HCT116 (cell line): ENCODE data around the gene TMEM131. TPM values are rescaled to one million over a fixed set of nuclear protein-coding genes. Genes with fewer than 3 reads are reported as not detected.

ENCODE experiments used
- ATAC-seq: fragments of 200-7000 bp; cut with Tn5 transposase; 2 replicates; pipeline ENCODE4 v1.9.1; 2020; ENCODE audit warnings: mild to moderate bottlenecking, moderate library complexity
- BruUV-seq: library from RNA; stranded (reverse); fragments of 400-500 nt; replicated peaks from 2 replicates; lab custom pipeline; 2021; lab: Mats Ljungman, UMichigan
- CTCF ChIA-PET: fragments of 300-600 bp; sonication (Branson Sonifier 250); formaldehyde crosslinking; loops from one replicate; lab custom pipeline; 2021; ENCODE audit warnings: antibody characterized with exemption; lab: Charles Lee
- POLR2A ChIA-PET: fragments of 300-600, 350-600 bp; sonication (Branson Sonifier 250); formaldehyde crosslinking; loops from one replicate; lab custom pipeline; 2021; ENCODE audit warnings: antibody characterized with exemption; lab: Charles Lee
- RAD21 ChIA-PET, 2 experiments: fragments of 300-600 bp; sonication (Branson Sonifier 250); formaldehyde crosslinking; loops; one replicate each; lab custom pipeline; 2023; ENCODE audit warnings: low total read pairs in 2 of 2; ENCODE audit not compliant: uncharacterized antibody in 2 of 2, unreplicated experiment in 2 of 2, low non-redundant PET in 1 of 2; lab: Charles Lee
- DNase-seq: peaks from one replicate; pipeline ENCODE4 v3.0.0-alpha.2; 2010; ENCODE audit warnings: low read depth, low spot score
- H2AFZ ChIP-seq: fragments of 200-600 bp; shearing (Covaris generic), sonication (generic); 2 replicates; pipeline ENCODE4 v1.6.1; 2017; ENCODE audit warnings: low read depth, mixed run types, mixed read lengths, antibody characterized with exemption, low read length; ENCODE audit not compliant: poor library complexity, severe bottlenecking
- H3K27ac ChIP-seq: 2 replicates; pipeline ENCODE4 v1.5.1; 2012; ENCODE audit warnings: low read depth, low read length
- H3K27me3 ChIP-seq: fragments of 200-600 bp; sonication (generic); 2 replicates; pipeline ENCODE4 v1.6.1; 2016; ENCODE audit warnings: mixed run types, low read length, mixed read lengths; ENCODE audit not compliant: insufficient read depth
- H3K36me3 ChIP-seq, 2 experiments: fragments of 200-500 bp in 1 of 2; fragments of 200-600 bp in 1 of 2; sonication (Bioruptor generic) in 1 of 2; sonication (generic) in 1 of 2; 2 replicates each; pipeline versions ENCODE4 v1.5.1 to v1.6.1; 2014 to 2016; ENCODE audit warnings: low read length in 2 of 2, inconsistent platforms in 1 of 2, mixed read lengths in 1 of 2, mixed run types in 1 of 2; ENCODE audit not compliant: insufficient read depth in 2 of 2, control insufficient read depth in 1 of 2
- H3K4me1 ChIP-seq, 2 experiments: fragments of 200-600 bp in 1 of 2; sonication (generic) in 1 of 2; 2 replicates each; pipeline versions ENCODE4 v1.5.1 to v1.6.1; 2012 to 2017; ENCODE audit warnings: low read length in 2 of 2, inconsistent platforms in 1 of 2, mild to moderate bottlenecking in 1 of 2, mixed read lengths in 1 of 2, mixed run types in 1 of 2, moderate library complexity in 1 of 2; ENCODE audit not compliant: insufficient read depth in 2 of 2, control insufficient read depth in 1 of 2
- H3K4me2 ChIP-seq: fragments of 200-600 bp; sonication (generic); 2 replicates; pipeline ENCODE4 v1.6.1; 2017; ENCODE audit warnings: mixed run types, low read length, mixed read lengths
- H3K4me3 ChIP-seq, 2 experiments: fragments of 200-600 bp in 1 of 2; sonication (generic) in 1 of 2; replicated peaks in 1 of 2; 2 replicates each; pipeline ENCODE4 v1.5.1; 2011 to 2016; ENCODE audit warnings: low read length in 2 of 2, control low read depth in 1 of 2, low read depth in 1 of 2, mild to moderate bottlenecking in 1 of 2, mixed read lengths in 1 of 2, mixed run types in 1 of 2
- H3K79me2 ChIP-seq: fragments of 200-600 bp; sonication (generic); 2 replicates; pipeline ENCODE4 v1.6.1; 2017; ENCODE audit warnings: mild to moderate bottlenecking, mixed run types, low read length, moderate library complexity, mixed read lengths; ENCODE audit not compliant: insufficient read depth
- H3K9ac ChIP-seq: fragments of 200-600 bp; sonication (generic); 2 replicates; pipeline ENCODE4 v1.6.1; 2016; ENCODE audit warnings: low read length, mixed read lengths
- H3K9me2 ChIP-seq: fragments of 200-600 bp; sonication (generic), shearing (Covaris generic); 2 replicates; pipeline ENCODE4 v1.6.1; 2017; ENCODE audit warnings: mixed run types, mild to moderate bottlenecking, moderate library complexity; ENCODE audit not compliant: insufficient read depth
- H3K9me3 ChIP-seq, 2 experiments: fragments of 200-500 bp in 1 of 2; fragments of 200-600 bp in 1 of 2; sonication (Bioruptor generic) in 1 of 2; sonication (generic) in 1 of 2; 2 replicates each; pipeline ENCODE4 v1.6.1; 2014 to 2017; ENCODE audit warnings: low read length in 2 of 2, mixed read lengths in 2 of 2, inconsistent platforms in 1 of 2, low read depth in 1 of 2, mild to moderate bottlenecking in 1 of 2, mixed run types in 1 of 2, moderate library complexity in 1 of 2; ENCODE audit not compliant: control insufficient read depth in 1 of 2, insufficient read depth in 1 of 2
- H4K20me1 ChIP-seq: fragments of 200-600 bp; sonication (generic), shearing (Covaris generic); 2 replicates; pipeline ENCODE4 v1.6.1; 2017; ENCODE audit warnings: mixed run types, mild to moderate bottlenecking, moderate library complexity; ENCODE audit not compliant: insufficient read depth
- CBX3 ChIP-seq: IDR thresholded peaks from 2 replicates; pipeline ENCODE4 v1.6.1; 2012; ENCODE audit warnings: low read depth
- ELF1 ChIP-seq: IDR thresholded peaks from 2 replicates; pipeline ENCODE4 v1.6.1; 2012; ENCODE audit warnings: low read depth, borderline replicate concordance
- EZH2 ChIP-seq: fragments of 200-600 bp; sonication (generic); IDR thresholded peaks from 2 replicates; pipeline ENCODE4 v1.6.1; 2017; ENCODE audit warnings: antibody characterized with exemption, mixed run types
- EZH2phosphoT487 ChIP-seq: fragments of 200-600 bp; IDR thresholded peaks from 2 replicates; pipeline ENCODE4 v1.6.1; 2018; ENCODE audit warnings: antibody characterized with exemption, borderline replicate concordance
- FOSL1 ChIP-seq: IDR thresholded peaks from 2 replicates; pipeline ENCODE4 v1.6.1; 2012; ENCODE audit warnings: low read depth
- POLR2A ChIP-seq: IDR thresholded peaks from 2 replicates; pipeline ENCODE4 v1.7.0; 2011; ENCODE audit warnings: borderline replicate concordance; ENCODE audit not compliant: insufficient read depth, insufficient read length; ENCODE audit errors: extremely low read depth
- POLR2AphosphoS5 ChIP-seq: IDR thresholded peaks from 2 replicates; pipeline ENCODE4 v1.6.1; 2011; ENCODE audit warnings: mild to moderate bottlenecking, low read depth, low read length, moderate library complexity
- RAD21 ChIP-seq: IDR thresholded peaks from 2 replicates; pipeline ENCODE4 v1.6.1; 2012; ENCODE audit warnings: low read depth, mild to moderate bottlenecking
- SP1 ChIP-seq: IDR thresholded peaks from 2 replicates; pipeline ENCODE4 v1.6.1; 2012; ENCODE audit warnings: low read depth
- TCF7L2 ChIP-seq: IDR thresholded peaks from 2 replicates; pipeline ENCODE4 v1.7.0; 2011; ENCODE audit warnings: borderline replicate concordance, inconsistent platforms; ENCODE audit not compliant: insufficient read depth, insufficient read length; ENCODE audit errors: extremely low read depth
- YY1 ChIP-seq: IDR thresholded peaks from 2 replicates; pipeline ENCODE4 v1.6.1; 2011; ENCODE audit warnings: low read length, low read depth, moderate library complexity, mild to moderate bottlenecking; ENCODE audit not compliant: insufficient replicate concordance; ENCODE audit errors: extremely low read depth
- ZNF274 ChIP-seq: fragments of 200-500 bp; sonication (Bioruptor generic); IDR thresholded peaks from 2 replicates; pipeline ENCODE4 v1.6.1; 2014; ENCODE audit warnings: mild to moderate bottlenecking, low read depth, low read length, inconsistent platforms
- intact Hi-C: fragments of 100-400 bp; cut with micrococcal nuclease; formaldehyde crosslinking; loops from 2 replicates; pipeline ENCODE4 v1.10.0; 2022
- total RNA-seq: library from RNA; stranded (reverse); gene quantifications from one replicate; pipeline ENCODE4 v1.2.1, GENCODE V29; 2021; ENCODE audit not compliant: unreplicated experiment
- TF ChIP-seq, protein P1 (sequence below): IDR thresholded peaks from 2 replicates; pipeline ENCODE4 v1.6.1; 2012; ENCODE audit warnings: low read depth

The TMEM131 gene
- total RNA-seq, 1 experiment from 2014 or later = 51.5 TPM

DNA sequence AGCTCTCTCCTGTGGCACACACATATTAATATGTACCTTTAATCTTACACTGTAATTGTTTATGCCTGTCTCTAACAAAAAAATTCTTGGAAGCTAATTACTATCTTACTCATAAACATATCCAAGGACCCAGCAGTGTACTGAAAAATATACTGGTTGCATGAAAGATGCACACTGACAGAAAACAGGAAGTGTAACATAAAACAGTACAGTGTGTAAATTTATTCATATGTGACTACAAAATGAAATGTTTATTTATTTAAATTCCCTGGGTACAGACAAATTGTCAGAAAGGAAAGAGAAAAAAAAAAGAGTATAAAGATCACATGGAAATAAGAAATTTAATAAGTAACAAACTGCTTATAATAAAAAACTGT lies 28.5 kb downstream of the TMEM131 start:
- Histone ChIP-seq H3K4me1 (peaks cover 8 to 17% of the 10 kb centered on the region in 2 experiments; a peak in 3 of 4 replicates), H3K27ac (no peak overlapping the region), H3K9ac (no peak overlapping the region), H3K4me2 (peak overlapping the region; percentile 19; the same call in 1 of the 2 replicates), H3K27me3 (no peaks in the 10 kb centered on the region), H2AFZ (no peak overlapping the region), H3K4me3 (no peak overlapping the region), H3K9me3 (no peaks in the 10 kb centered on the region), H4K20me1 (no peaks in the 10 kb centered on the region), H3K79me2 (peaks cover 99% of the 10 kb centered on the region), H3K36me3 (no peaks in the 10 kb centered on the region), H3K9me2 (no peaks in the 10 kb centered on the region)
- RAD21 ChIA-PET = no interaction called here
- intact Hi-C loops = no loop called here
- no TSS peak for BruUV-seq
- DNase-seq = no peak
- POLR2A ChIA-PET = no interaction called here
- no peak for ATAC-seq
- CTCF ChIA-PET = no interaction called here
- TF ChIP-seq POLR2AphosphoS5 = no peak
- no peak for TF ChIP-seq EZH2
- no peak for TF ChIP-seq YY1
- TF ChIP-seq TCF7L2 = no peak
- no peak for TF ChIP-seq RAD21
- TF ChIP-seq SP1 = no peak
- no peak for TF ChIP-seq FOSL1
- no peak for TF ChIP-seq POLR2A
- TF ChIP-seq ELF1 = no peak
- no peak for TF ChIP-seq EZH2phosphoT487
- TF ChIP-seq, protein P1, sequence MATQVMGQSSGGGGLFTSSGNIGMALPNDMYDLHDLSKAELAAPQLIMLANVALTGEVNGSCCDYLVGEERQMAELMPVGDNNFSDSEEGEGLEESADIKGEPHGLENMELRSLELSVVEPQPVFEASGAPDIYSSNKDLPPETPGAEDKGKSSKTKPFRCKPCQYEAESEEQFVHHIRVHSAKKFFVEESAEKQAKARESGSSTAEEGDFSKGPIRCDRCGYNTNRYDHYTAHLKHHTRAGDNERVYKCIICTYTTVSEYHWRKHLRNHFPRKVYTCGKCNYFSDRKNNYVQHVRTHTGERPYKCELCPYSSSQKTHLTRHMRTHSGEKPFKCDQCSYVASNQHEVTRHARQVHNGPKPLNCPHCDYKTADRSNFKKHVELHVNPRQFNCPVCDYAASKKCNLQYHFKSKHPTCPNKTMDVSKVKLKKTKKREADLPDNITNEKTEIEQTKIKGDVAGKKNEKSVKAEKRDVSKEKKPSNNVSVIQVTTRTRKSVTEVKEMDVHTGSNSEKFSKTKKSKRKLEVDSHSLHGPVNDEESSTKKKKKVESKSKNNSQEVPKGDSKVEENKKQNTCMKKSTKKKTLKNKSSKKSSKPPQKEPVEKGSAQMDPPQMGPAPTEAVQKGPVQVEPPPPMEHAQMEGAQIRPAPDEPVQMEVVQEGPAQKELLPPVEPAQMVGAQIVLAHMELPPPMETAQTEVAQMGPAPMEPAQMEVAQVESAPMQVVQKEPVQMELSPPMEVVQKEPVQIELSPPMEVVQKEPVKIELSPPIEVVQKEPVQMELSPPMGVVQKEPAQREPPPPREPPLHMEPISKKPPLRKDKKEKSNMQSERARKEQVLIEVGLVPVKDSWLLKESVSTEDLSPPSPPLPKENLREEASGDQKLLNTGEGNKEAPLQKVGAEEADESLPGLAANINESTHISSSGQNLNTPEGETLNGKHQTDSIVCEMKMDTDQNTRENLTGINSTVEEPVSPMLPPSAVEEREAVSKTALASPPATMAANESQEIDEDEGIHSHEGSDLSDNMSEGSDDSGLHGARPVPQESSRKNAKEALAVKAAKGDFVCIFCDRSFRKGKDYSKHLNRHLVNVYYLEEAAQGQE = no peak
- TF ChIP-seq ZNF274 = no peak
- no peak for TF ChIP-seq CBX3
